GM03348 (cell line): ENCODE results near the gene ABCA4.

ENCODE experiments used
- DNase-seq: peaks from one replicate; pipeline ENCODE4 v3.0.0; 2012; ENCODE audit warnings: low spot score

Gene ABCA4

GRCh38 chr1:94027721-94028515 is 93.0 kb downstream of the ABCA4 start:
- DNase-seq, result no peak

DNA sequence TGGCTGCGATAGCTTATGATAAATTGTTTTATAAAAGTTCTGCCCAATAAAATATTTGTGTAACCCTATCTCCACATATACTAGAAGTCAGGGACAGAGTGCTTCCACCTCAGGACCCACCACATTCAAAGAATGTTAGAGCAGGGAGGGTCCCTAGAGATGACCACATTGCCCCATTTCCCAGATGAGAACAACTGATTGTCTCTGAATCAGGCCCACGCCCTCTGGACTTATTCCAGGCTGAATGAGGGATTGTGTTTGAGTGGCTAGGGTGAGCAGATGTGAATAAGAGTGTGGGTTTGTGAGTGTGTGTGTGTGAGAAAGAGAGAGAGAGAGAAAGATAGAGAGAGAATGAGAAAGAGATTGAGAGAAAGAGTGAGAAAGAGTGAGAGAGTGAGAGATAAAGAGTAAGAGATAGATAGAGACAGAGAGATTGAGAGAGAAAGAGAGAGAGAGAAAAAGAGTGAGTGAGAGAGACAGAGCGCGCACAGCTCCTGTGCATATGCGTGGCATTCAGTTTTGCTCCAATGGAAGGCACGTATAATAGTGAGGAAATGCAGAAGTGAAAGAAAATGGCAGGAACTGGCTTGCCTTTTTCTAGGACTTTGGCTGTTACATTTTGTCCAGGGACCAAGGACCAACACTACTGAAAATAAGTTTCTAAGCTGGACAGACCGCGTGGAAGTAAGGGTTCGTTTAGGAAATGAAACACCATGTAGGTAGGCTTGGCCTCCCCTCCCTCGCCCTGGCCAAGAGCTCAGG is 94.1 kb downstream of the ABCA4 start:
- no peak for DNase-seq

GRCh38 chr1:94025383-94026340 is 95.3 kb downstream of the ABCA4 start:
- peak; percentile 77 for DNase-seq

DNA sequence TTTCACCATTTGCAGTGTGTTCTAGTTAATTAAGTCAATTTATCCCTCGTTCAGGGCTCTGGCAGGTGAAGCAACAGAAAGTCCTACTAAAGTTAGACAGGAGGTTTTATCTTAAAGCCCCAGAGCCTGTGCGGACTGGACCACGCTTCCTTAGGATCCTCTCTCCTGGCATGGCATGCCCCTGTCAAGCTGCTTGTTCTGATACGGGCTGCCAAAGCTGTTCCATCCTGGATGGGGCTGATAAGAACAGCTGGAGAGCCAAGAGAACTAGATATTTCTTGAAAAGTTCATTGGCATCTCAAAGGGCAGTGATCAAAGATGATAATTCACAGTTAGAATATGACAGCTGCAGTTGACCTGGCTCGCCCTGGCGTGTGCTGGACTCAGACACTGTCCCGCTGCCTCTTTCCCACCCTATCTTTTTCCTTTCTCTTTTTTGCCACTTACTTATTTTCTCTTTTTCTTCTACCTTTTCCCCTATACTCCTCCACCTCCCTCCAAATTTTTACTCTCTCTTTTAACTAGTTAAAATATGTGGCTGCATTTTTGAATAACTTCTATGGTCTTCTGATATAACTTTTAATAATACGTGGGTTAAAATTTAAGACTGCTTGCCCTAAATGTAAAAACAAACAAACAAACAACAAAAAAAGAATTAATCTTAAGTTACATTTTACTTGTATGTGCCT is 96.7 kb downstream of the ABCA4 start:
- DNase-seq, result no peak

- DNase-seq, result peak; percentile 87
Measured at GRCh38 chr1:94022471-94023189, 98.3 kb downstream of the ABCA4 start.

GRCh38 chr1:94020764-94021579 is 100.0 kb downstream of the ABCA4 start:
- peak; percentile 79 for DNase-seq

DNA sequence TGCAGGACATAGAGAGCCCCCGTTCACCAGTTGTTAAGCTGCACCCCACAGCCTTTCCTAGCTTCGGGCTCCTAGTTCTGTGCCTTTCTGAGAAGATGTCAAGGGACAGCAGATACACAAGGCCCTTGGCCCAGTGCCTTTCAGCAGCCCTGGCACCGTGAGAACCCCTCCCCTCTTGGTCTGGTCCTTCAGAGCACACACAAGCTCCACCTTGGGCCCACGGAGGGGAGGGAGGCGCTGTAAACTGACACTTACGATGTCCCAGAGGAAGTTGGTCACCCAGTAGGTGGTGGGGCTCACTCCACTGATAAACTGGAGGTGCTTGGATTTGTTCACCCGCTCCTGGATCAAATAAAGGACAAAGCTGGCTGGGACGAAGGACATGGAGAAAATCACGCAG is 101.6 kb downstream of the ABCA4 start:
- no peak for DNase-seq

- DNase-seq, result no peak
Measured at GRCh38 chr1:94017155-94017829, 103.7 kb downstream of the ABCA4 start.

GRCh38 chr1:94015489-94015817 is 105.5 kb downstream of the ABCA4 start:
- no peak for DNase-seq

DNA sequence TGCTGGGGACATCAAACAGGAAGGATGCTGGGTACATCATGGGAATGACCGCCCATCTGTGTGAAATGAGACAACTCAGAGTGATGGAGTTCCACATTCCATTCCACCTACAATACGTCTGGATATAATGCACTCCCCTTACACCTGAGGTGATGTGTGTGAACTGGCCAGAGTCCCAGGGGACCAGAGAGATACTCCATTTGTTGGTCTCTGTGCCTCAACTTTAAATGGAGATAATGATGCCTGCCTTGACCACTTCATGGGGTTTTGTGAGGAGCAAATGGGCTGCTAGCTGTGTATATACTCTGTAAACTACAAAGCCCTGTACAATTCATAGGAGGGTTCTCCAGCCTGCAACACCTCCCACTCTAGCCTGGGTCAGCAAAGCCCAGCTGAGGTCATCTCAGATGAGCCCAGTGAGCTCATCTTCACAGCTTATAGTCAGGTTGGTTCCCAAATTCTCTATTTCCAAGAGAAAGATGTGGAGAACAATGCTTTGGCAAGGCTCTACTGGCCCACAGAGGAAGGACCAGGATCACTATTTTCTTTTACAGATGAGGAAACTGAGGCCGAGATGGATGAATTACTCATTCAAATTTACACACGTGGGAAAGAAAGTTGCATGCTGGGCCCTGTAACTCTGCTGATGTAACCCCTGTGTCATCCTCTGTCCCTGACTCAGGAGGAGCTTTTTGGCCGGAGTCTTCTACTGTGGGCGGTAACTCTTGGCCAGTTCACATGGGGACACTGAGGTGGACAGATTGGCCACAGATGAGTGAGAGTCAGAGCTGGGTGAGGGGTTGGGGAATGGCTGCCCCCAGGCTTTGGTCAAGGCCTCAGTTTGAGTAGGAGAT is 106.1 kb downstream of the ABCA4 start:
- peak; percentile 55 for DNase-seq

DNA sequence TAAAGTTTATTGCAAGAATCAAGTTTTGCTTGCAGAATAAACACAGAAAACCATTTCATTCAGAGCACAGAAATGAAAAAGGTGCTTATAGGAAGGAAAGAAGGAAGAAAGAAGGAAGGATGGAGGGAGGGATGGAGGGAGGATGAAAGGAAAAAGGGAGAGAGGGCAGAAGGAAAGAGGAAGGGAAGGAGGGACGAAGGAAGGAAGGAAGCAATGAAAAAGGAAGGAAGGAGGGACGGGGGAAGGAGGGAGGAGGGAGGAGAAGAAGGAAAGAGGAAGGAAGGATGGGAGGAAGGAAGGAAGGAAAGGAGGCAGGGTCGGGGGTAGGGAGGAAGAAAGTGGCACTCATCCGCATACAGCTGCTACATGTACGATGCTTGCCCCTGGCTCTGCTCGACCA is 106.9 kb downstream of the ABCA4 start:
- DNase-seq, result no peak

DNA sequence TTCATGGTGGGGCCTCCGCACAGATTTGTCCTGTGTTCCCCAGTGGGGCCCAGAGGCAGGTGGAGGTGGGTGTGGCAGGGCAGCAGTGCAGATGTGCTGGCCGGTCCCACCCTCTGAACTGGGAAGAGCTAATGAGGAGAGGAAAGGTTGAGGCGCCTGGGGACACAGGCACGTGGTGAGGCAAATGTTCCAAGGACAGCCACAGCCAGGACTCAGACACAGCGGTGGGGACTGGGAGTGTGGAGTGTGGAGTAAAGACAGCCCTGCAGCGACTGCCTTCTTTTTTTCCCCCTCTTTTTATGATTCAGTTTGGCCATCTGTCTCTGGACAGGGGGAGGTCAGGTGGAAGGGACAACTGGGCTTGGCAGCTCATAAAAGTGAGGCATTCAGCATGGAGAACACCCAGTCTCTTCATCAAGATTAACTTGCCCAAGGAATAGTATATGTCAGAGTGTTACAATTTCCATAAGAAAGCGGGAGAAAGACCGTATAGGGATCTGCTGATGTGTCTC is 107.5 kb downstream of the ABCA4 start:
- DNase-seq, result no peak

DNA sequence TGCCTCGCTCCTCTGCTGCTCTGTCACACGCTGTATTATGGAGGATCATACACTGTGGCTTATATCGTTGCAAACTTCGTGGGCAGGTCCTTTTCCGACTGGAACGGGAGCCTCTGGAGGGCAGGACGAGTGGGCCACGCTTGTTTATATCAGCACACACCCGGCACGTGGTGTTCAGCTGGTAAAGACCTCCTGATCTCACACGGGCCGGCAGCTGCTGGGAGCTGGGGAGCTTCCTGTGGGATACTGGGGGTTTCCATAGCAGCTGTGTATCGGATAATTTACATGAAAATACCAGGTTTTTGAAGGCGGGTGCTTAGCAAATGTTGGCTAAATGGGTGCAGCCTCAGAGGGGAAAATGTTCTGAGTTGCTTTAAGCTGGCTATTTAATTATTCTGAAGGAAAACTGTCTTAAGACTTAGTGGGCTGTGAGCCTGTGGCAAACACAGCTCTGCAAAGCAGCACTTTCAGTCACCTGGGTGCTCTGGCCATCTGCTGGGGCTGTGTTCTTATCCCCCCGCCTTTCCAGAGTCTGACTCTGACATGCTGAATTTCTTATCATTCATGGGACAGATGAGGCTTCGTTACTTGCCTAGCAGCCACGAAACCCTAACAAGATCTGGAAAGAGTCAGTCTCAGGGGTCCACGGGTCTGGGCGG is 108.1 kb downstream of the ABCA4 start:
- DNase-seq, result no peak

GRCh38 chr1:94011709-94012595 is 109.0 kb downstream of the ABCA4 start:
- no peak for DNase-seq

DNA sequence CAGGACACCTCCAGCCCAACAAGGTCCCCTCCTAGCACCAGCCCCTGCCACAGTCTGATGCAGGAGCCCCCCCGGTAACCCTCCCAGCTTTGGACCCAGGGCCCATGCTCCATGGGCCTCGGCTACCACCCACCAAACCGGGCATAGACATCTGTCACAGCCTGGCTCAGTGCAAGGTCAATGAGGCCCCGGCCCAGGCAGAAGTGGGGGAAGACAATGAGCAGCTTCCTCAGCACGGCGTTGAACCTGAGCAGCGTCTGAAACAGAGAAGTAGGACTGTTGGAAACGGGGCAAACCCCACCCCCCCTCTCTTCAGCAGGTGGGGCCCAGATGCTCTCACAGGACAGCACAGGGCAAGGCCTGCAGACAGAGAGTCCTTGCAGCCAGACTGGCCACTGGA is 109.8 kb downstream of the ABCA4 start:
- DNase-seq, result no peak

DNA sequence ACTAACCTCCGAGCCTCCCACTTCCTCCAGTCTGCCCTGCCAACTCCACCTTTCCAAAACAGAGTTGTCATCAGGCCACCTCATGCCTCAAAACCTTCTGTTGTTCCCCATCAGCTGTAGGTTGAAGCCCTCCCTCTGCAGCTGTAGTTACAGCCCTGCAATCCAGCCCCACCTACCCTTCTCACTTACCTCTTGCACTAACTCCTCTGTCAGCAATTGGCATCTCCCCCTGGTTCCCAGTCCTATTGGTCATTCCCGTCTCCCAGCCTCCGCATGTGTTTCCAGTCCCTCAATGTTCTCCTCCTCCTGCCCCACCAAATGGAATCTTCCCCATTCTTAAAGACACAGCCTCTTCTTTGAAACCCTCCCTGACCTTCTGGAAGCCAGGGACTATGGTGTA is 111.6 kb downstream of the ABCA4 start:
- DNase-seq, result no peak

GRCh38 chr1:94006604-94007003 is 114.3 kb downstream of the ABCA4 start:
- no peak for DNase-seq
